Umbilical cord (tissue), 2 donors: ENCODE results near the gene KCNQ1OT1. TPM values are rescaled to one million over a fixed set of nuclear protein-coding genes. Genes with fewer than 3 reads are reported as not detected.
A peak's percentile ranks its signal among the peaks of the same experiment; 100 is the strongest.

Source experiments
- DNase-seq: peaks from one replicate; pipeline ENCODE4 v3.0.0-alpha.2; 2015; ENCODE audit warnings: low spot score
- total RNA-seq: library from RNA; depleted of rRNA; stranded (reverse); fragments of >200 nt; gene quantifications from one replicate; pipeline ENCODE4 v1.2.3, GENCODE V29; 2014; ENCODE audit warnings: low replicate concordance; ENCODE audit not compliant: insufficient read depth

The KCNQ1OT1 gene
- total RNA-seq, 1 donor from 2014 or later = 21.9 TPM

DNA sequence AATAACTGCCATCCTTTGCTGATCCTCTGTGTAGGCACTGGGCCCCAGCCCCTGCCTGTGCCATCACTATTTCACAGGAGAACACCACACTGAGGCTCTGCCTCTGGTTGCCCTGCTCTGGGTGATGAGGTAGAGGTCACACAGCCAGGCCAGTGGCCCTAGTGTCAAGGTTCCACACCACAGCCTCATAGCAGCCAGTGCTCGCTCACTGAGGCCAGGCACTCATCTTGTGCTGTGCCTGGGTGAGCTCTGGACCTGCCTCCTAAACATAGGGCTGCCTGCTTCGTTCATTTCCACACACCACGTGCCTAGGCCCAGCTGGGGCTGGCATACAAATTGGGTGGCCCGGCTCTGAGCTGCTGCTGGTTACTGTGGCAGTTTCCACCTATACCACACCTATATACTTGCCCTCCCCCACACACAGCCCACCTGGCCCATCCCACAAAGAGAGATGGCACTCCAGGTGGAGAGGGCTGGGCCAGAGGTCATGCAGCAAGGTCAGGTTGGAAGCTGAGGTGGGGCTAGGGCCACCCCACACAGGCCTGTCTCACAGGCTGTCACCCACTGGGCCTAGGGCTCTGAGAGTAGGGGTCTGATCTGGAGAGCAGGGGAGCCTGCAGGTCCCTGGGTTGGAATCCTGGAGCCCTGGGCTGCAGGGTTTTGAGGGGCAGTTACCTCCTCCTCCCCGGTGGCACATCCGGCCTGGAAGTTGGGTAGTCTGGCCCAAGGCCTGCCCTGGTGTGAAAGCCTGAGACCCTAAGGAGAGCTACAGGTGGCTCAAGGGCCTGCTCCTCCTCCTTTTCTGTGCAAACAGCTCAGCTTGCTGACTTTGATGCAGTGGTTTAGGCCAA lies 11.2 kb downstream of the KCNQ1OT1 start:
- DNase-seq = no peak

- DNase-seq = no peak
These were observed 12.0 kb downstream of the KCNQ1OT1 start for GRCh38 chr11:2687782-2688191.

DNA sequence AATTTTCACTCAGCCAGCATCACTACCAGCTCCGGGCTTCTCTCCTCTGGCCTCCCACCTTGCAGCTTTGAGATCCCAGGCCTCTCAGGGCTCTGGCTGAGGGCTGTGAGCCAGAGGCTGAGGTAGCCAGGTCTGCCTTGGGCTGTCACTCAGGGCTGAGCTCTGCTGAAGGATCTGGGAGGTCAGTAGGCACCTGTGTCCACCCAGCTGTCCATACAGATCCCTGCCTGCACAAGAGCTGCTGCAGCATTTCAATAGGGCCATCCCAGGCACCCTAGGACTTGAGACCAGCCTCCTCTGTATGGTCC lies 12.6 kb downstream of the KCNQ1OT1 start:
- DNase-seq = no peak

DNA sequence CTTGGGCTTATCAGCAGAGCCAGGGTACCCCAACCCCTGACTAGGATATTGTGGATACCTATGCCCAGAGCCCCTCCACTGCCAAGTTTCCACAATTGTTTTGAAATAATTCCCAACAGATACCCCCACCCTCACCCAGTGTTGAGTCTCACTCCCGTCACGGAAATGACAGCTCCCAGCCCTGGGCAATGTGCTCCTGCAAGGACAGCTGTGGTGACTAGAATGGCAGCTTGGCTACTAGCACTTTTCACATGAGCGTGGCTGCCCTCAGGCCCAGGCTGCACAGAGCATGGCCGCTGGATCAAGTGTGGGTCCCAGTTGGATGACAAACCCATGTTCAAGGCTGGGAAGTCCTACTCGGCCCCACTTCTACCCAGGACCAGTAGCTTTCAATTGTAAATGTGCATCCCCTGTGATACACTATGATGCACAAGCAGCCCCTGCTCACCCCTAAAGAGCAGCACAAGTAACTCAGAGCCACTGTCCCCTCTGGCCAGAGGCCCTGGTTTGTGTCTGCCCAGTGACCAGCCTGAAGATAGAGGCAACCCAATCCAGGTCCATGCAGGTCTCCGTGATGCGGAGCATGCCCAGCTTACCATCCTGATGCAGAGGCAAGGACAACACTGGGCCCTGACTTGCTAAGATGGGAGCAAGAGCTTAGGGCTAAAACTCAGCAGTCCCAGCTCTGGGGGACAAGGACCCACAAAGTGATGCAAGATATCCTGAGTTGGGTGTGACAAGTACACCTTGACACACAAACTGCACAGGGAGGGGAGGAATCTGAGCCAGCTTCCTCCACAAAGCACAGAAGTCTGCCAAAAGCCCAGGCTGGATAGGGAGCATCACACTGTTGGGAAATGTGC lies 13.2 kb downstream of the KCNQ1OT1 start:
- no peak for DNase-seq

GRCh38 chr11:2685566-2686359 lies 14.0 kb downstream of the KCNQ1OT1 start:
- DNase-seq = no peak

GRCh38 chr11:2685051-2685450 lies 14.7 kb downstream of the KCNQ1OT1 start:
- no peak for DNase-seq

DNA sequence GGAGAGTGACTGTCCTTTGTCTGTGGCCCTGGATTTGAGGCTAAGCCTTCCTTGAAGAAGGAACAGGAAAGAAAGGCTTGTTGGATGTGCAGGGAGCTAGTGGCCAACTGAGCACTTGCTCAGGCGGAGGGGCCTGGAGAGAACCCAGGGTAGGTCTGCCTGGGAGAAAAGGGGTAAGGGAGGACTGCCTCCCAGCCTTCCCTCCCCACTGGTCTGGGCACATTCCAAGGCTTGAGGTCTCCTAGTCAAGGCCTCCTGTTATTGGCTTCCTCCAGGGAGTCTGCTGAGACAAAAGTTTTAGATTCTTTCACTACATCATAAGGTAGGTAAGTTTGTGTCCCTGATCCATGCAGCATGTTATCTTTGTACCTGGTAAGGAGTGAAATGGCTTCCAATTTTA lies 15.2 kb downstream of the KCNQ1OT1 start:
- DNase-seq = no peak

DNA sequence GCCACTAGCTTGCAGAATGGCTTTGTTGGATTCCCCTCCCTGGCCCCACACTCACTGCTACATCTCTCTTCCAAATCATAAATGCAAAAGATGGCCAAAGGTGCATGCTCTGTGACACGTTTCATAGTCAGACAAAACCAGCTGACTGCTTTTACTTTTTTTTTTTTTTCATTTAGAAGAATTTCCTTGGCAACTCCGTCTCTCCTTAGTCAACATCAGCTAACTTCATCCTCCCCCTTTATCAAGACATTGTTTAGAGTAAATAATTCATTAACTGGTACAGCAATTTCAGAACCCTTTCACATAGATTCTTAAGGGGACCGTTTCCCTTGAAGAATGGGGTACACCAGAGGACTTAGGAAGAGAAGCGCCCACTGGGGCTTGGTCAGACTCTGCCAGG lies 16.0 kb downstream of the KCNQ1OT1 start:
- no peak for DNase-seq

DNA sequence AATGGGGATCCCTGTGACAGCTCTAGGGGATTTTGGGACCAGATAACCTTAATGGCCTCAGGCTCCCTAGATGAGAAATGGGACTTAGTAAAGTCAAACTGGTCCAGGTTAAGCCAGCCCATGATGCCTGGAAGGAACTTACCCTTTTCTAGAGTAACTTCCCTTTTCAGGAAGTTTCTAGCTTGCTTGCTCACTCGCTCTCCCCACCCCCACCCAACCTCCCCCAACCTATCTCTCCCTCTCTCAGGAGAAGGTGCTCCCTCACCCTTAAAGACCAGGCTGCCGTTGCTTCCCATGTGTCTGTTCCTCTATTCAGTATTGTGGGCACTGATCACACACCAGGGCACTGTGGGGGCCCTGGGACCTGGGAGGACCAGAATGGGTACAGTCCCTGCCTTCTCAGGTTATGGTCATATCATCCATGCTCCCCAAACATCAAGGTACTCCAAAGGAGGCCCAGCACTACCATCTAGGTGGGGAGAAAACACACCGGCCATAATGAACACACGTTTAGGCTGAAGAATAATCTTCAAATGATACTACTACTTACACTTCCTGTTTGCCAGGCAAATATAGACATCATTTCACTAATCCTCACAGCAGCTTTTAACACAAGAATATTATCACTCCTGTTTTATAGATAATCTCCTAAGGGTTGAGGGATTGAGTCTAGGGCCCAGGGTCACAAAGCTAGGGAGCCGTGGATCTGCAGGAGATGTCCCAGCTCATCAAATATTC lies 18.2 kb downstream of the KCNQ1OT1 start:
- no peak for DNase-seq

DNA sequence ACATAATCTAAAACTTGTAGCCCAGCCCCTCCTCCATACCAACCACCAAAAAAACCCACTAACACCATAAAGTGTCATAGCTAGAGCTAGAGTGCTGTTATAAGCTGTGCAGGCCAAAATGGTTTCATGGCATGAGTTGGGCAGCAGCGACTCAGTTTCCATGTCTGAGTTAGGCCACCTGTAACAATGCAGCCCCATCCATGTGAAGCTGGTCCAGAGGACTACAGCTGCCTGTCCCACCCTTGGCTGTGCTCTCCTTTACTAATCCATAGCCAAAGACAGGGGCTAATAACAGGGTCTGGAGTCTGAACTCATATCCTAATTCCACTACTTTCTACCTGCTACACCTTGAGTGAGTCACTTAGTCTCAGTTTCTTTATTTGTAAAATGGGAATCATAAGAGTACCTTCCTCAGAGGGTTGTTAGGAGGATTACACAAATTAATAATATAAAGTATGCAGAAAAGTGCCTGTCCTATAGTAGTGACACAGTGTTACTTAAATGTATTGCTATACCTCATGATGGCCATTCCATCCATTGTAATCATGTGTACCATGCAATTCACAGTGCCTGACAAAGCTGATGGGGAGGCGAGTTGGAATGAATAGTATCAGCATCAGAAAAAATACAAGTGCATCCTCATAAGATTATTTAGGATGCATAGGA lies 20.6 kb downstream of the KCNQ1OT1 start:
- no peak for DNase-seq

DNA sequence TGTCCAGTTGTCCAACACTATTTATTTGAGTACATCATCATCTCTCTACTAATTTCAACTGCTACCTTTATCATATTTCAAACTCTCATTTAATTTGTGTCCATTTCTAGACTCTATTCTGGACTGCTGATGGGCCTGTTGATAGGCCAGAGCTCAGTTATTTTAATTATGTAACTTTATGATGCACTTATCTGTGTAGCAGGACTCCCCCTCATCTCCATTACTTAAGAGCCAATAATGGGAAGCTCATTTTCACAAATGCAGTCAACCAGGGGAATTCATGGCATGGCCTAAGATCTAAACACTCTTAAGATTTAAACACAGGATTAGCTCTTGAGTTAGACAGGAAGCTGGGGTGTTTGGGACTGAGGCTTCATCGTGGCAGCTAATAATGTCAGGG lies 21.4 kb downstream of the KCNQ1OT1 start:
- DNase-seq = no peak

- DNase-seq = no peak
These were observed 22.7 kb downstream of the KCNQ1OT1 start for GRCh38 chr11:2677127-2677526.

- peak; percentile 73 for DNase-seq
These were observed 24.3 kb downstream of the KCNQ1OT1 start for GRCh38 chr11:2675540-2675939.

- DNase-seq = peak; percentile 39
These were observed 25.1 kb downstream of the KCNQ1OT1 start for GRCh38 chr11:2674658-2675131.

GRCh38 chr11:2673871-2674471 lies 25.8 kb downstream of the KCNQ1OT1 start:
- DNase-seq = no peak

GRCh38 chr11:2673250-2673610 lies 26.6 kb downstream of the KCNQ1OT1 start:
- DNase-seq = no peak

DNA sequence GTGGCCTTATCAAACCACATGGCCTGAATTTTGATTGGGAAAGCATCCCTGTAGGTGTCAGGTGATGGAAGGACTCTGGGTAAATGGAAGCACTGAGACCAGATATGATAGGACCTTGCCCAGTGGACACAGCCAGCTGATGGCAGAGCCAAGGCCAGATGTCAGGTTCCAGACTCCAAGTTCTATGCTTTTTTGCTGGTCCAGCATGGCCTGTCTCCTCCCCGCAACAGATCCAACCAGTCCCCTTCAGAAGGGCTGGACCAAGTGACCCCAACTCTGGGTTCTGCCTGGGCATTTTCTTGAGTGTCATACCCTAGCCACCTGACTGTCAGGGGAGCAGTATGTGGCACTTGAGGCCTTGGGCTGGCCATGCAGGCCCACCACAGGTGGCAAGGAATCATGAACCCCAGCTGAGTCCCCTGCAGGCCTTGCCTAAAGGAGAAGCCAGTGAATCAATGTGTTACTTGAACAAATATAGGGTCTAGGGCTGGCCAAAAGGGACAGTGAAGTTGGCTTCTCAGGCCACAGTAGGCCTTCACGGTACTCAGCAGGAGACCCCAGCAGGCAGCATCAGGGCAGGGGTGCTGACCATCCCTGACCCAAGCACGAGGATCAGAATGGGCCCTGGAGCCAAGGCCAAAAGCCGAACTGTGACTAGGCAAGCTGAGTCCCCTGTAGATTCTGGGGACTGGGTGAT lies 27.1 kb downstream of the KCNQ1OT1 start:
- DNase-seq = no peak

GRCh38 chr11:2671748-2672147 lies 28.0 kb downstream of the KCNQ1OT1 start:
- DNase-seq = no peak

DNA sequence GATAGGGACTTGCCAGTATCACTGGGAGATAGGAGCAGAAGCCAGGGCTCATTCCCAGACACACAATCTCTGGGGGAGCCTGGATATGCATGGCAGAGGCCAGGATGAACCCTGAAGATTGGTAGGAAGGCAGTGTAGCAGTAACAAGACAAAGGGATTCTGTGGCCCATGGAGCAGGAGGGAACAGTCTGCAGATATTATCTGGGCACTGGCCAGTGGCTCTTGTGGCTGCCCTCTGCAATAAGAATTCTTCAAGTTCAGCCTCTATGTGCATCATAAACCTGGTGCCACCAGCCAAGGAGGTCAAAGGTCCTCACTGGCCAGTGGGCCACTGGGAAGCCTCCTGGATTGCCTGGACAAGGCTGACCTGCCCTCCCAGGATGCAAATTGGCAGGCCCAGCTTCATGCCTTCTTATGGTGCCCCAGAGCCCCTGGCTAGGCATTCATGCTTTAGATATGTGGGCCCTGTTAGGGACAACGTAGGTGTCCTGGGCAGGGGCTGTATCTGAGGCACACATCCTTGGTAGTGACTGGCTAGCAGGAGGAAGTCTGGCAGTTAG lies 29.2 kb downstream of the KCNQ1OT1 start:
- no peak for DNase-seq
